Measurements from ENCODE around the gene MAJIN. TPM values are rescaled to one million over a fixed set of nuclear protein-coding genes. Genes with fewer than 3 reads are reported as not detected.

Gene MAJIN
- total RNA-seq, 4 donors from 2014 or later: not detected

- H3K4me3 ChIP-seq: no peak overlapping the region
- peaks cover 0 to 23% (median 14%) of the 10 kb centered on the region in 4 donors for H3K4me1 ChIP-seq
- no peak for TF ChIP-seq POLR2A (IDR thresholded peaks at IDR 0.05)
- TF ChIP-seq, protein P1, sequence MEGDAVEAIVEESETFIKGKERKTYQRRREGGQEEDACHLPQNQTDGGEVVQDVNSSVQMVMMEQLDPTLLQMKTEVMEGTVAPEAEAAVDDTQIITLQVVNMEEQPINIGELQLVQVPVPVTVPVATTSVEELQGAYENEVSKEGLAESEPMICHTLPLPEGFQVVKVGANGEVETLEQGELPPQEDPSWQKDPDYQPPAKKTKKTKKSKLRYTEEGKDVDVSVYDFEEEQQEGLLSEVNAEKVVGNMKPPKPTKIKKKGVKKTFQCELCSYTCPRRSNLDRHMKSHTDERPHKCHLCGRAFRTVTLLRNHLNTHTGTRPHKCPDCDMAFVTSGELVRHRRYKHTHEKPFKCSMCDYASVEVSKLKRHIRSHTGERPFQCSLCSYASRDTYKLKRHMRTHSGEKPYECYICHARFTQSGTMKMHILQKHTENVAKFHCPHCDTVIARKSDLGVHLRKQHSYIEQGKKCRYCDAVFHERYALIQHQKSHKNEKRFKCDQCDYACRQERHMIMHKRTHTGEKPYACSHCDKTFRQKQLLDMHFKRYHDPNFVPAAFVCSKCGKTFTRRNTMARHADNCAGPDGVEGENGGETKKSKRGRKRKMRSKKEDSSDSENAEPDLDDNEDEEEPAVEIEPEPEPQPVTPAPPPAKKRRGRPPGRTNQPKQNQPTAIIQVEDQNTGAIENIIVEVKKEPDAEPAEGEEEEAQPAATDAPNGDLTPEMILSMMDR (IDR thresholded peaks at IDR 0.05): no peak
- H3K27me3 ChIP-seq: no peaks in the 10 kb centered on the region
- no peaks in the 10 kb centered on the region for H3K9me3 ChIP-seq
- H3K27ac ChIP-seq: no peak overlapping the region
- peaks cover 0 to 53% (median 0%) of the 10 kb centered on the region in 3 donors for H3K36me3 ChIP-seq
- no peak for DNase-seq
Observed at GRCh38 chr11:64914123-64914522, 57.8 kb downstream of the MAJIN start.

DNA sequence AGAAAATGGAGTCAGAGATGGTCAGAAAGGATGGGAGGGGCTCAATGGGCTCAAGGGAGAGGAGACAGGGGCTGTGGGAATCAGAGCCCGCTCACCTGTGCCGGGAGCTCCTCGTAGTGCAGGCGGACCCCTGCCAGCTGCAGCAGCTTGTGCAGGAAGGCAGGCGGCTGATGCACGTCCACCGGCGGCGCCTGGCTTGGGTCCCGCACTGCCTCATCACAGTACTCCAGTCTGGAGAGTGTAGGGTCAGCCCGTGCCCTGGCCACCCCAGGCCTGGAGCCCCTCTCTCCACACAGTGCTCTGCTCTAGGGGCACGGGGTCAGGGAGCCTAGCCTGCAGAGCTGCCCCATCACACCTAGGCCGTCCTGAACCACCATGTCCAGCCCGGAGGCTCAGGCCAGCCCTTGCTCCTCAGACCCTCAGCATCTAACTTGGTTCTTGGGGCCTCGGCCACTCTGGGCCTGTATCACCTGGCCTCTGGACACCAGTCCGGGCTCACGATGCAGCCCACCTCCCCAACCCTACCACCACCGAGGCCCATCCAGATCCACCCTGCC, 58.7 kb downstream of the MAJIN start:
- Histone ChIP-seq H3K4me1 (peaks cover 0 to 20% (median 13%) of the 10 kb centered on the region in 4 donors), H3K9me3 (no peaks in the 10 kb centered on the region), H3K36me3 (peaks cover 0 to 61% (median 0%) of the 10 kb centered on the region in 3 donors), H3K27me3 (no peaks in the 10 kb centered on the region), H3K4me3 (no peak overlapping the region), H3K27ac (no peak overlapping the region)
- TF ChIP-seq, protein P1 (IDR thresholded peaks at IDR 0.05): no peak
- no peak for DNase-seq

DNA sequence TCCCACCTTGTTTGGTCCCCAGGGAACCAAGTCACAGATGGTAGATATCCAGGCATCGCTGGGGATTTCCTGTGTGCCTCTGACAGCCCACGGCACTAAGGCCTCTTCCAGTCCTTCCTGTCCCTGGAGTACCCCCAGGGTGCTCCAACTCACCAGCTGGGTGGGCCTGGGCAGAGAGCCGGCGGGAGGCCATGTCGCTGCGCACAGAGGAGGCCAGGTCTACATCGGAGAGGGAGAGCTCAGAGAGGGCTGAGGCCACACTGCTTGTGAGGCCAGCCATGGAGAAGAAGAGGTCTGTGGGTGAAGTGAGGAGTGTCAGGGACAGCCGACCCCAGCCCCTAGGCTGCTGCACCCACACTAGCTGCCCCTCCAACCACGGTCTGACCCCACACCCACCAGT, 60.2 kb downstream of the MAJIN start:
- H3K36me3 ChIP-seq: peaks cover 0 to 77% (median 0%) of the 10 kb centered on the region in 3 donors
- H3K4me3 ChIP-seq: no peak overlapping the region
- no peaks in the 10 kb centered on the region for H3K27me3 ChIP-seq
- peaks cover 0 to 14% (median 9%) of the 10 kb centered on the region in 4 donors for H3K4me1 ChIP-seq
- DNase-seq: no peak
- TF ChIP-seq, protein P1 (IDR thresholded peaks at IDR 0.05): no peak
- TF ChIP-seq POLR2A (IDR thresholded peaks at IDR 0.05): no peak
- no peaks in the 10 kb centered on the region for H3K9me3 ChIP-seq
- no peak overlapping the region for H3K27ac ChIP-seq

DNA sequence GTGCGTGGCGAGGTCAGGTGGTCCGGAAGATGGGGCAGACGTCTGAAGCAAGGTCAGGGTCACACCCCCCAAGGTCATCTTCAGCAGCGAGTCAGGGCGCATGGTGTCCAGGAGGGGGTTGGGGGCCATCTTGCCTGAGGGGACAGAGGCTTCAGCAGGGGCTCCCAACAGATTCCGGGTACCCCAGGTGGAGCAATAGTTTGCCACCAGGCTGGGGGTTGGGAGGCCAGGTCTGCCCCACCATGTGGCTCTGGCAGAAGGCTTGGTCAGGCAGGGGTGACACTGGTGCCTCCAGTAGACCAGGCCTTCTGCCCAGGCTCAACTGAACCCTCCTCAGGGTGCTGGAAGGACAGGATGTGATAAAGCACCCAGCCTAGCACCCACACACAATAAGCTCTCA, 60.8 kb downstream of the MAJIN start:
- Histone ChIP-seq H3K36me3 (peaks cover 0 to 83% (median 0%) of the 10 kb centered on the region in 3 donors), H3K9me3 (no peaks in the 10 kb centered on the region), H3K27me3 (no peaks in the 10 kb centered on the region), H3K27ac (no peak overlapping the region), H3K4me3 (no peak overlapping the region), H3K4me1 (peaks cover 0 to 12% (median 7%) of the 10 kb centered on the region in 4 donors)
- TF ChIP-seq, protein P1 (IDR thresholded peaks at IDR 0.05): no peak
- no peak for TF ChIP-seq POLR2A (IDR thresholded peaks at IDR 0.05)
- DNase-seq: no peak

GRCh38 chr11:64910451-64911093, 61.3 kb downstream of the MAJIN start:
- H3K9me3 ChIP-seq: no peaks in the 10 kb centered on the region

More at GRCh38 chr11:64910451-64911093, 61.3 kb downstream of the MAJIN start:
- H3K4me1 ChIP-seq: peaks cover 0 to 6% (median 2%) of the 10 kb centered on the region in 4 donors
- H3K27ac ChIP-seq: no peak overlapping the region
- H3K36me3 ChIP-seq: peaks cover 0 to 88% (median 0%) of the 10 kb centered on the region in 3 donors
- no peaks in the 10 kb centered on the region for H3K27me3 ChIP-seq
- DNase-seq: no peak
- H3K4me3 ChIP-seq: no peak overlapping the region
- TF ChIP-seq, protein P1 (IDR thresholded peaks at IDR 0.05): no peak
- no peak for TF ChIP-seq POLR2A (IDR thresholded peaks at IDR 0.05)
